H9 (cell line): ENCODE results near the gene CCDC192. TPM values are rescaled to one million over a fixed set of nuclear protein-coding genes. Genes with fewer than 3 reads are reported as not detected.

Experiments
- DNase-seq: peaks from one replicate; pipeline ENCODE4 v3.0.0-alpha.2; 2017
- H2AFZ ChIP-seq: one replicate; pipeline ENCODE4 v1.6.1; 2013; ENCODE audit warnings: mild to moderate bottlenecking, low read length, control low read depth, moderate library complexity
- H2AK5ac ChIP-seq: 2 replicates; pipeline ENCODE4 v1.6.1; 2013; ENCODE audit warnings: low read length, control low read depth, mixed read lengths; ENCODE audit not compliant: insufficient read length
- H2BK120ac ChIP-seq: one replicate; pipeline ENCODE4 v1.6.1; 2013; ENCODE audit warnings: low read depth, mild to moderate bottlenecking, low read length, control low read depth, inconsistent platforms; ENCODE audit not compliant: poor library complexity, severe bottlenecking
- H2BK12ac ChIP-seq: 2 replicates; pipeline ENCODE4 v1.6.1; 2013; ENCODE audit warnings: low read length, control low read depth, mixed read lengths, low read depth; ENCODE audit not compliant: insufficient read length
- H2BK15ac ChIP-seq: 2 replicates; pipeline ENCODE4 v1.6.1; 2013; ENCODE audit warnings: low read depth, low read length, control low read depth
- H2BK20ac ChIP-seq: one replicate; pipeline ENCODE4 v1.6.1; 2013; ENCODE audit warnings: low read depth, mild to moderate bottlenecking, low read length, control low read depth, inconsistent platforms; ENCODE audit not compliant: poor library complexity, severe bottlenecking
- H2BK5ac ChIP-seq: 2 replicates; pipeline ENCODE4 v1.6.1; 2013; ENCODE audit warnings: low read length, control low read depth, mixed read lengths; ENCODE audit not compliant: insufficient read length
- H3K14ac ChIP-seq: 2 replicates; pipeline ENCODE4 v1.6.1; 2013; ENCODE audit warnings: low read length, control low read depth; ENCODE audit not compliant: insufficient read depth
- H3K18ac ChIP-seq: 2 replicates; pipeline ENCODE4 v1.6.1; 2013; ENCODE audit warnings: low read depth, mild to moderate bottlenecking, mixed read lengths, low read length, control low read depth; ENCODE audit not compliant: insufficient read length
- H3K23ac ChIP-seq: 2 replicates; pipeline ENCODE4 v1.6.1; 2013; ENCODE audit warnings: low read length, control low read depth, mixed read lengths, low read depth; ENCODE audit not compliant: insufficient read length
- H3K23me2 ChIP-seq: 2 replicates; pipeline ENCODE4 v1.6.1; 2013; ENCODE audit warnings: low read depth, mild to moderate bottlenecking, mixed read lengths, low read length, control low read depth; ENCODE audit not compliant: insufficient read length, poor library complexity, severe bottlenecking
- H3K27ac ChIP-seq: 2 replicates; pipeline ENCODE4 v1.5.1; 2013; ENCODE audit warnings: low read length, control low read depth, mixed read lengths, low read depth; ENCODE audit not compliant: insufficient read length
- H3K27me3 ChIP-seq: 2 replicates; pipeline ENCODE4 v1.6.1; 2013; ENCODE audit warnings: low read length, control low read depth, inconsistent platforms; ENCODE audit not compliant: insufficient read depth
- H3K4ac ChIP-seq: 2 replicates; pipeline ENCODE4 v1.6.1; 2013; ENCODE audit warnings: low read depth, mild to moderate bottlenecking, control low read depth, inconsistent platforms, low read length, moderate library complexity
- H3K4me1 ChIP-seq: 2 replicates; pipeline ENCODE4 v1.6.1; 2013; ENCODE audit warnings: low read length, control low read depth, inconsistent platforms; ENCODE audit not compliant: insufficient read depth
- H3K4me2 ChIP-seq: 2 replicates; pipeline ENCODE4 v1.6.1; 2013; ENCODE audit warnings: low read length, control low read depth, mixed read lengths; ENCODE audit not compliant: insufficient read length, insufficient read depth
- H3K56ac ChIP-seq: 2 replicates; pipeline ENCODE4 v1.6.1; 2013; ENCODE audit warnings: low read depth, mild to moderate bottlenecking, mixed read lengths, low read length, control low read depth; ENCODE audit not compliant: insufficient read length
- H3K79me1 ChIP-seq: 2 replicates; pipeline ENCODE4 v1.6.1; 2013; ENCODE audit warnings: low read depth, mild to moderate bottlenecking, moderate library complexity, low read length, control low read depth, inconsistent platforms; ENCODE audit not compliant: insufficient read depth, poor library complexity, severe bottlenecking
- H3K79me2 ChIP-seq: 2 replicates; pipeline ENCODE4 v1.6.1; 2013; ENCODE audit warnings: low read length, control low read depth, inconsistent platforms; ENCODE audit not compliant: insufficient read depth
- H3K9ac ChIP-seq: 2 replicates; pipeline ENCODE4 v1.6.1; 2013; ENCODE audit warnings: low read length, control low read depth, mixed read lengths; ENCODE audit not compliant: insufficient read length; ENCODE audit errors: extremely low read depth
- H3K9me3 ChIP-seq: one replicate; pipeline ENCODE4 v1.6.1; 2013; ENCODE audit warnings: low read depth, low read length, inconsistent platforms; ENCODE audit not compliant: control insufficient read depth
- H3T11ph ChIP-seq: one replicate; pipeline ENCODE4 v1.6.1; 2013; ENCODE audit warnings: mild to moderate bottlenecking, low read length, control low read depth, inconsistent platforms
- H4K20me1 ChIP-seq: one replicate; pipeline ENCODE4 v1.6.1; 2013; ENCODE audit not compliant: control insufficient read depth, insufficient read length, insufficient read depth
- H4K5ac ChIP-seq: 2 replicates; pipeline ENCODE4 v1.6.1; 2013; ENCODE audit warnings: low read depth, mild to moderate bottlenecking, mixed read lengths, low read length, control low read depth; ENCODE audit not compliant: insufficient read length
- H4K8ac ChIP-seq: replicated peaks from 2 replicates; pipeline ENCODE4 v1.6.1; 2013; ENCODE audit warnings: low read length, control low read depth, mixed read lengths, low read depth; ENCODE audit not compliant: insufficient read length
- H4K91ac ChIP-seq: 2 replicates; pipeline ENCODE4 v1.6.1; 2013; ENCODE audit warnings: low read depth, mild to moderate bottlenecking, moderate library complexity, mixed read lengths, low read length, control low read depth; ENCODE audit not compliant: insufficient read length
- H3K27ac Mint-ChIP-seq, 3 experiments: 2 replicates in 2 of 3; 3 replicates in 1 of 3; pipeline ENCODE4 v1.8.0; 2020 to 2021; ENCODE audit warnings: mixed read lengths in 3 of 3, mild to moderate bottlenecking in 1 of 3, moderate library complexity in 1 of 3
- H3K27me3 Mint-ChIP-seq: 2 replicates; pipeline ENCODE4 v1.8.0; 2021; ENCODE audit warnings: low read depth, mild to moderate bottlenecking, moderate library complexity, mixed read lengths
- H3K36me3 Mint-ChIP-seq, 3 experiments: 2 replicates in 2 of 3; 3 replicates in 1 of 3; pipeline ENCODE4 v1.8.0; 2020 to 2021; ENCODE audit warnings: low read depth in 3 of 3, mixed read lengths in 3 of 3; ENCODE audit not compliant: insufficient read depth in 1 of 3
- H3K4me1 Mint-ChIP-seq, 2 experiments: 2 replicates each; pipeline ENCODE4 v1.8.0; 2020; ENCODE audit warnings: mixed read lengths in 2 of 2
- H3K4me3 Mint-ChIP-seq, 2 experiments: 2 replicates in 1 of 2; 3 replicates in 1 of 2; pipeline ENCODE4 v1.8.0; 2020 to 2021; ENCODE audit warnings: mild to moderate bottlenecking in 2 of 2, mixed read lengths in 2 of 2, moderate library complexity in 1 of 2
- H3K9me3 Mint-ChIP-seq, 2 experiments: 2 replicates in 1 of 2; 3 replicates in 1 of 2; pipeline ENCODE4 v1.8.0; 2020; ENCODE audit warnings: mild to moderate bottlenecking in 2 of 2, mixed read lengths in 2 of 2, moderate library complexity in 1 of 2
- WGBS: extraction: QIAGEN DNeasy Blood & Tissue Kit; methylation state at CpG from one replicate; pipeline ENCODE4 v1.1.7; 2013; ENCODE audit warnings: missing lambda C conversion rate, low lambda C conversion rate, mixed read lengths; ENCODE audit not compliant: insufficient read length; ENCODE audit errors: extremely low coverage; 5-methylcytosine and 5-hydroxymethylcytosine counted together
- total RNA-seq: library from RNA; stranded (reverse); gene quantifications from 2 replicates; pipeline ENCODE4 v1.2.1, GENCODE V29; 2021
- TF ChIP-seq, protein P1 (sequence below): fragments of 200-600 bp; sonication (generic); conservative IDR thresholded peaks from 3 replicates; pipeline ENCODE4 v1.8.0; 2021; ENCODE audit warnings: antibody characterized with exemption, mild to moderate bottlenecking

CCDC192 gene
- total RNA-seq, 1 experiment from 2014 or later, result not detected

DNA sequence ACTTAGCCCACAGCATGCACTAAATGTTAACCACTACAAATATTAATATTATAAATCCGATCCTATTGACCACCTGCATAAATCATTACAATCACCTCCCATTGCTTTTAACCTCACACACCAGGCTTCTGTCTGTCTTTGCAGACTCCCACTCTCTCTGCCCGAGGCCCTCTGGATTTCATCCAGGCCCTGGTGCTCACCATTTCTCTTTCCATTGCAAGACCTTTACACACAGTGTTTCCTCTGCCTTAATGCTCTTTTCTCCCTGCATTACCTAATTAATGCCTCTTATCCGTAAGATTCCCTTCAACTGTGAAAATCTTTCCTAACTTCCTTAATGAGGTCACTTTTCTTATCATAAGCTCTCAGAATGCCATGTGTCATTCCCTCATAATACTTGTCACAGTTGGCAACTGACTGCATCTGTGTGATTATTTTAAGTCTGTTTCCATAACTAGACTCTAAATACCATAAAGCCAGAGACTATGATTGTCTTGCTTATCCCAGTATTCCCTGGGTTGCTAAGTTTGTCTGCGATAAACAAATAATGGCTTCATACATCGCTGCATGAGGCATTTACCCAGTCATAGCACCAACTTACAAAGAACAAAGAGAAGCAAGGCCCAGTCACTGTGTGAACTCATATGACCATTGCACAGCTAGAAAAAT lies 155.1 kb downstream of the CCDC192 start:
- DNase-seq, result no peak
- no peak overlapping the region for H3K4me2 ChIP-seq
- H3K9ac ChIP-seq, result no peak overlapping the region
- no peak overlapping the region for H2BK15ac ChIP-seq
- H3K9me3 ChIP-seq, result no peaks in the 10 kb centered on the region
- TF ChIP-seq, protein P1, sequence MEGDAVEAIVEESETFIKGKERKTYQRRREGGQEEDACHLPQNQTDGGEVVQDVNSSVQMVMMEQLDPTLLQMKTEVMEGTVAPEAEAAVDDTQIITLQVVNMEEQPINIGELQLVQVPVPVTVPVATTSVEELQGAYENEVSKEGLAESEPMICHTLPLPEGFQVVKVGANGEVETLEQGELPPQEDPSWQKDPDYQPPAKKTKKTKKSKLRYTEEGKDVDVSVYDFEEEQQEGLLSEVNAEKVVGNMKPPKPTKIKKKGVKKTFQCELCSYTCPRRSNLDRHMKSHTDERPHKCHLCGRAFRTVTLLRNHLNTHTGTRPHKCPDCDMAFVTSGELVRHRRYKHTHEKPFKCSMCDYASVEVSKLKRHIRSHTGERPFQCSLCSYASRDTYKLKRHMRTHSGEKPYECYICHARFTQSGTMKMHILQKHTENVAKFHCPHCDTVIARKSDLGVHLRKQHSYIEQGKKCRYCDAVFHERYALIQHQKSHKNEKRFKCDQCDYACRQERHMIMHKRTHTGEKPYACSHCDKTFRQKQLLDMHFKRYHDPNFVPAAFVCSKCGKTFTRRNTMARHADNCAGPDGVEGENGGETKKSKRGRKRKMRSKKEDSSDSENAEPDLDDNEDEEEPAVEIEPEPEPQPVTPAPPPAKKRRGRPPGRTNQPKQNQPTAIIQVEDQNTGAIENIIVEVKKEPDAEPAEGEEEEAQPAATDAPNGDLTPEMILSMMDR, result no peak
- no peak overlapping the region for H3K18ac ChIP-seq
- Mint-ChIP-seq H3K36me3 (peaks cover 0 to 1% (median 0%) of the 10 kb centered on the region in 3 experiments; a peak in 1 of 7 replicates), H3K4me1 (no peaks in the 10 kb centered on the region), H3K9me3 (peaks cover 4 to 5% of the 10 kb centered on the region in 2 experiments; a peak in 2 of 5 replicates), H3K27me3 (no peaks in the 10 kb centered on the region), H3K4me3 (no peak overlapping the region), H3K27ac (no peak overlapping the region; a peak in 1 of 7 replicates)
- H3T11ph ChIP-seq, result no peak overlapping the region
- no peaks in the 10 kb centered on the region for H3K79me1 ChIP-seq
- no peak overlapping the region for H4K91ac ChIP-seq
- H3K27ac ChIP-seq, result no peak overlapping the region
- no peak overlapping the region for H3K56ac ChIP-seq
- 100% methylated on average over 1 of the region's 5 CpGs for WGBS
- no peak overlapping the region for H4K5ac ChIP-seq
- no peak overlapping the region for H2BK5ac ChIP-seq
- no peaks in the 10 kb centered on the region for H3K23me2 ChIP-seq
- no peaks in the 10 kb centered on the region for H4K20me1 ChIP-seq
- no peak overlapping the region for H2BK120ac ChIP-seq
- no peak overlapping the region for H3K23ac ChIP-seq
- H3K79me2 ChIP-seq, result no peaks in the 10 kb centered on the region
- H2BK20ac ChIP-seq, result no peak overlapping the region
- no peak overlapping the region for H4K8ac ChIP-seq
- H2AFZ ChIP-seq, result no peak overlapping the region
- no peaks in the 10 kb centered on the region for H3K4me1 ChIP-seq
- H2AK5ac ChIP-seq, result no peak overlapping the region
- H2BK12ac ChIP-seq, result no peak overlapping the region
- no peak overlapping the region for H3K14ac ChIP-seq
- no peaks in the 10 kb centered on the region for H3K27me3 ChIP-seq
- no peak overlapping the region for H3K4ac ChIP-seq
